ENCODE results near the gene IL22RA1. TPM values are rescaled to one million over a fixed set of nuclear protein-coding genes. Genes with fewer than 3 reads are reported as not detected.

IL22RA1 gene
- total and polyA plus RNA-seq, 7 donors: 0.08 to 0.26 (median 0.16) TPM; not detected in 3

DNA sequence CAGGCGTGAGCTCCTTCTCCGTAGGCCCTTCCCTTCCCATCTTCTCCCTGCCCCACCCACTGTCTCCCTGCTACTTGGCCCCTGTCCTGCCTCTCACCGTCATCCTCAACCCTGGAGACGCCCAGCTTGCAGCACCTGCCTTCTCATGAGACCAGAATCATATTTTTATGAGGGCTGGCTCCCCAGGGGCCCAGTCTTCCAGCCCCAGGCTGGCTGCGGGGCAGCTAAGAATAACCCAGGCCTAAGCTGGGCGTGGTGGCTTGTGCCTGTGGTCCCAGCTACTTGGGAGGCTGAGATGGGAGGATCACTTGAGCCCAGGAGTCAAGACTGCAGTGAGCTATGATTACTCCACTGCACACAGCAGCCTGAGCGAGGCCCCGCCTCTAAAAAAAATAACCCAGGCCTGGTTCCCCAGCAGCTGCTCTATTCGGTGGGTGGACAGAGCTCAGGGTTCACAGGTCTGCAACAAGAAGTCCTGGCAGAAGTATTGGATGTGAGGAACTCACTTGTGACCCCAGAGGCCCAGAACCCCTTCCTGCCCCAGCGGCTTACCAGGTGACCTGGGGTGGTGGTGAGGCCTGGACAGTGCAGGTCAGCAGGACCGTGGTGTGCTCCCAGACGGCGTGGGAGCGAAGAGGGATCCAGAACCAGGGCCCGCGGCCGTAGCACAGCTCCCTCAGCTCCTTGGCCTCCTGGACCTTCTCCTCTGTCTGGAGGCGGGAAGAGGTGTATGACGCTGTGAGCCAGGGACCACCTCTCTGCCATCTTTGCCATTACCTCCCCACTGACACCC lies 37.4 kb downstream of the IL22RA1 start:
- 65 to 75% (median 70%) methylated on average over 19 of the region's 19 CpGs for WGBS, 3 donors
- Histone ChIP-seq H3K4me3 (no peak overlapping the region), H3K27me3 (ENCODE audit: insufficient read depth in 3 of 3, low read length in 2 of 3) (no peaks in the 10 kb centered on the region), H3K9me3 (no peaks in the 10 kb centered on the region), H3K27ac (peak overlapping the region; percentile 61), H3K4me1 (peaks cover 72% of the 10 kb centered on the region), H3K36me3 (ENCODE audit: insufficient read depth in 1 of 2, low read depth in 1 of 2) (peaks cover 0 to 38% of the 10 kb centered on the region in 2 donors)
- ATAC-seq (peak in 3 of 4 donors; percentile 2 to 34 (median 17)), DNase-seq (peak in 1 of 2 donors; percentile 36)
- intact Hi-C loops (cut with DNase I): no loop called here
- TF ChIP-seq, protein P1, sequence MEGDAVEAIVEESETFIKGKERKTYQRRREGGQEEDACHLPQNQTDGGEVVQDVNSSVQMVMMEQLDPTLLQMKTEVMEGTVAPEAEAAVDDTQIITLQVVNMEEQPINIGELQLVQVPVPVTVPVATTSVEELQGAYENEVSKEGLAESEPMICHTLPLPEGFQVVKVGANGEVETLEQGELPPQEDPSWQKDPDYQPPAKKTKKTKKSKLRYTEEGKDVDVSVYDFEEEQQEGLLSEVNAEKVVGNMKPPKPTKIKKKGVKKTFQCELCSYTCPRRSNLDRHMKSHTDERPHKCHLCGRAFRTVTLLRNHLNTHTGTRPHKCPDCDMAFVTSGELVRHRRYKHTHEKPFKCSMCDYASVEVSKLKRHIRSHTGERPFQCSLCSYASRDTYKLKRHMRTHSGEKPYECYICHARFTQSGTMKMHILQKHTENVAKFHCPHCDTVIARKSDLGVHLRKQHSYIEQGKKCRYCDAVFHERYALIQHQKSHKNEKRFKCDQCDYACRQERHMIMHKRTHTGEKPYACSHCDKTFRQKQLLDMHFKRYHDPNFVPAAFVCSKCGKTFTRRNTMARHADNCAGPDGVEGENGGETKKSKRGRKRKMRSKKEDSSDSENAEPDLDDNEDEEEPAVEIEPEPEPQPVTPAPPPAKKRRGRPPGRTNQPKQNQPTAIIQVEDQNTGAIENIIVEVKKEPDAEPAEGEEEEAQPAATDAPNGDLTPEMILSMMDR (IDR thresholded peaks at IDR 0.05): no peak

DNA sequence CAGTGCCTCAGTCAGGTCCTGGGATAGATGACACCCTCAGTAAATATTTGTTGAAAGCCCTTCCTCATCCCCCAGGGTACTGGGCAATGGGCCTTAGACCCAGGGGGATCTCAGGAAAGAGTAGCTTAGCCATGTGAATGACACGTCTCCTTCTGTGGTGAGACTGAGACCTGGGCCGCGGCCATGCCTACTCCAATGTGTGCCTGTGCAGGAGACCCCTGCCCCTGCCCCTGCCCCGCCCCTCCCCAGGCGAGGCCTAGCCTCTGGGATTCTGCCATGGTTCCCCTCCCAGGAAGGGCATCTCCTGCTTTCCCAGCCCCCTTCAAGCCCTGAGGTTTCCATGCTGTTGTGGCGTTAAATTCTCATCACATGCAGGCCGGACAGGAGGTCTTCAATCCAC lies 38.1 kb downstream of the IL22RA1 start:
- 85 to 96% (median 90%) methylated on average over 7 of the region's 7 CpGs for WGBS, 3 donors
- intact Hi-C loops (cut with DNase I): no loop called here
- no peaks in the 10 kb centered on the region for H3K27me3 ChIP-seq (ENCODE audit: insufficient read depth in 3 of 3, low read length in 2 of 3)
- ATAC-seq (no peak), DNase-seq (no peak)
- H3K4me3 ChIP-seq: no peak overlapping the region
- no peaks in the 10 kb centered on the region for H3K9me3 ChIP-seq
- H3K36me3 ChIP-seq (ENCODE audit: insufficient read depth in 1 of 2, low read depth in 1 of 2): peaks cover 0 to 38% of the 10 kb centered on the region in 2 donors
- H3K27ac ChIP-seq: peak overlapping the region; percentile 61
- peaks cover 71% of the 10 kb centered on the region for H3K4me1 ChIP-seq
- TF ChIP-seq, protein P1 (IDR thresholded peaks at IDR 0.05): no peak

DNA sequence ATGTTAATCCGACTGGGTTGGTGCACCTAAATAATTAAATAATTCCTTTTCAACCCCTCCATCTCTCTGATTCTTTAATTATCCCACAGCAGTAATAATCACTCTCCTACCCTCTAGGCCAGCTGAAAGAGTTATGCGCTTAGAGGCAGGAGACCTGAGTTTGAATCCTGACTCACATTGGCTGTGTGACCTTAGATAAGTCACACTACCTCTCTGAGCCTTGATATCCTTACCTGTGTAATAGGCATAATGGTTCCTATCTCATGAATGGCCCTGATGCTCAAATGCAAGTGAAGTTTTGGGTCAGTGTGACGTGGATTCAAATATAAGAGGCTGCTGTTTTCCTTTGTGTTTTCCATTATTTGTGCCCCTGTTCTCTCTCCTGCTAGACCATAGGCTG lies 39.1 kb downstream of the IL22RA1 start:
- peaks cover 0 to 38% of the 10 kb centered on the region in 2 donors for H3K36me3 ChIP-seq (ENCODE audit: insufficient read depth in 1 of 2, low read depth in 1 of 2)
- no peak overlapping the region for H3K4me3 ChIP-seq
- 88 to 93% (median 90%) methylated on average over 3 of the region's 3 CpGs for WGBS, 3 donors
- no peak for DNase-seq
- H3K27me3 ChIP-seq (ENCODE audit: insufficient read depth in 3 of 3, low read length in 2 of 3): no peaks in the 10 kb centered on the region
- intact Hi-C loops (cut with DNase I): no loop called here
- H3K9me3 ChIP-seq: no peaks in the 10 kb centered on the region
- peaks cover 61% of the 10 kb centered on the region for H3K4me1 ChIP-seq
- H3K27ac ChIP-seq: peak overlapping the region; percentile 41
- ATAC-seq: no peak
- TF ChIP-seq, protein P1 (IDR thresholded peaks at IDR 0.05): no peak

DNA sequence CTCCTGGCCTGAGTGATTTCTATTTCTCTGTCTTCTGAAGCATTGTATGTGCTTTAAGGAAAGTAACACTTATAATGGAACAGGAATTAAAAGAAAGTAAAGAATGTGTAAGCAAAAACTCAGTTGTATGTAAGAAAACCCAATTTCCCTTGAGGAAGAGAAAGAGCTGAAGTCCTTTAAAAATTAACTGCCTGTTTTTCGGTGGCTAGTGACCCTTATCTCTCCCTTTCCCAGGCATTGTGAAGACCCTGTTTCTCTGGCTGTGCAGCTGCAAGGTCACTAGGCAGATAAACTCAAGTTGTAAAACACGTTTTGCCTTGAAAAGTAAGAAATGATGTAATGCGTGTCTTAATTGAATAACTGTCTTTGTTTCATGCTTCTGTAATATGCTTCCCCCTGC lies 39.5 kb downstream of the IL22RA1 start:
- Histone ChIP-seq H3K27ac (peak overlapping the region; percentile 32), H3K36me3 (ENCODE audit: insufficient read depth in 1 of 2, low read depth in 1 of 2) (peaks cover 0 to 34% of the 10 kb centered on the region in 2 donors), H3K4me1 (peaks cover 56% of the 10 kb centered on the region), H3K4me3 (no peak overlapping the region), H3K9me3 (no peaks in the 10 kb centered on the region), H3K27me3 (ENCODE audit: insufficient read depth in 3 of 3, low read length in 2 of 3) (no peaks in the 10 kb centered on the region)
- no peak for DNase-seq
- intact Hi-C loops (cut with DNase I): no loop called here
- ATAC-seq: no peak
- TF ChIP-seq, protein P1 (IDR thresholded peaks at IDR 0.05): no peak
- 54 to 63% (median 58%) methylated on average over 3 of the region's 3 CpGs for WGBS, 3 donors
